Stimulated activated naive CD8-positive, alpha-beta T cell treated with anti-CD3 and anti-CD28 coated beads, Interleukin-15, amount 100 ng/mL, for 72 hours (primary cell): ENCODE measurements around the gene HRH3.

Experiments
- ATAC-seq: fragments of 150-1000 bp; cut with Tn5 transposase; 2 replicates; pipeline ENCODE4 v1.10.0; 2021; ENCODE audit warnings: mild to moderate bottlenecking, moderate library complexity
- DNase-seq, 2 donors: peaks; one replicate each; pipeline ENCODE4 v3.0.0; 2021 to 2022
- H3K27ac Mint-ChIP-seq, 2 donors: one replicate each; pipeline ENCODE4 v1.8.0; 2022; ENCODE audit warnings: mild to moderate bottlenecking in 2 of 2, mixed read lengths in 2 of 2, moderate library complexity in 2 of 2
- H3K27me3 Mint-ChIP-seq: one replicate; pipeline ENCODE4 v1.8.0; 2022; ENCODE audit warnings: mixed read lengths
- H3K4me1 Mint-ChIP-seq: one replicate; pipeline ENCODE4 v1.8.0; 2022; ENCODE audit warnings: mild to moderate bottlenecking, mixed read lengths
- H3K4me3 Mint-ChIP-seq, 2 donors: one replicate each; pipeline ENCODE4 v1.8.0; 2022; ENCODE audit warnings: mild to moderate bottlenecking in 2 of 2, mixed read lengths in 2 of 2, moderate library complexity in 1 of 2
- H3K9me3 Mint-ChIP-seq, 2 donors: one replicate each; pipeline ENCODE4 v1.8.0; 2022; ENCODE audit warnings: mixed read lengths in 2 of 2

The HRH3 gene

DNA sequence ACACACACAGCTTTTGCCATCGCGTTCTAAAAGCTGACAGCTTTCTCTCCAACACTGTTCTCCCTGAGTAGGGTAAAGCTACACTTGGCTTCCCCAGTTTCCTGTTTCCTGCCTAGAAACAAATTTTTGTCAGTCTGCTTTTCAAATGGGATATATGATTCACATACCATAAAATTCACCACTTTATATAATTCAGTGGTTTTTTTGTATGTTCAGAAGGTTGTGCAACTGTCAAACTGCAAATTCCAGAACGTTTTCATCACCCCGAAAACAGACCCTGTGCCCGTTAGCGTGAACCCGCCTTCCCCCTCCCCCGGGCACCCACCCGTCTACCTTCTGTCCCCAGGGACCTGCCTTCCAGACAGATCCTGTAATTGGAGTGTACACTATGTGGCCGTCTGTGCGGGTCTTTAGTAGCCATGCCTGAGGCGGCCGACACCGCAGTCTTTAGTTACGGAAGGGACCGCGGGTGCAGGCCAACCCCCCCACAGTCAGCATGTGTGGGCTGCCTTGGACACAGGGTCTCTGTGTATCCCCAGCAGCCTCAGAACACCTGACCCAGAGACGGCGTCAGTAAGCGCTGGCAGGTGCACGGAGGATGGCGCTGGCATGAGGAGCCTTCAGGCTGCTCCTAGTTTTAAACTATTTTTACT is 16.6 kb downstream of the HRH3 start:
- ATAC-seq (no peak), DNase-seq (no peak)
- H3K27me3 Mint-ChIP-seq, result no peaks in the 10 kb centered on the region
- no peaks in the 10 kb centered on the region for H3K9me3 Mint-ChIP-seq
- peak overlapping the region; percentile 15 to 53 for H3K27ac Mint-ChIP-seq
- no peaks in the 10 kb centered on the region for H3K4me1 Mint-ChIP-seq
- no peak overlapping the region for H3K4me3 Mint-ChIP-seq

DNA sequence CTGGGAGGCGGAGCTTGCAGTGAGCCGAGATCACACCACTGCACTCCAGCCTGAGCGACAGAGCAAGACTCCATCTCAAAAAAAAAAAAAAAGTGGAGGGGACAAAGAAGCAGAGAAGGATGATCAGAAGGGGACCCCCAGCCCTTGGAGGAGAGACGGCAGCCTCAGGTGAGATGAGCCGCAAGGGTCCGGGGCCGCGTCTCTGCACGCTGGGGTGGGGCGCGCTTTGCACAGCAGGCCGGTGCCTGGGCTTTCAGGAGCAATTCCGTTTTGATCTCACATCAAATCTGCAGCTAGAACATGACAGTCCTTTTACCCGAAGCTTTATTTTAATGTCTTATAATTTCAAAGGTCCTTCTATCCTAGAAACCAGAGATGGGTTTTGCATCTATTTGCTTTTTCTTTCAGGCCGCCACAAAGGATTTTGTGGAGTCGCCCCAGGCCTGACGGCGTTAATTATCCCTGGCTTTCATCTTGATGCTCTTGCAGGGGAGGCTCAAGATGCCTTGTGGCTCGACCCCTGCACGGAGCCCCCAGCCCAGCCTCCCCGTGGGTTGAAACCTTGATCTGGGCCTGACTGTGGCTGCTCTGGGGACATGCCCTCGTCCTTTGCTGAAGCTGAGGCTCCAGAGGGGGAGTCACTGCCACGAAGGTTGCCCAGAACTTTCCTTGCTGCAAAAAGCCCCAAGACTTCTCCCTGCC is 17.3 kb downstream of the HRH3 start:
- H3K4me3 Mint-ChIP-seq, result no peak overlapping the region
- no peaks in the 10 kb centered on the region for H3K9me3 Mint-ChIP-seq
- no peaks in the 10 kb centered on the region for H3K27me3 Mint-ChIP-seq
- no peak overlapping the region for H3K27ac Mint-ChIP-seq
- DNase-seq, result no peak
- no peak for ATAC-seq
- no peaks in the 10 kb centered on the region for H3K4me1 Mint-ChIP-seq

DNA sequence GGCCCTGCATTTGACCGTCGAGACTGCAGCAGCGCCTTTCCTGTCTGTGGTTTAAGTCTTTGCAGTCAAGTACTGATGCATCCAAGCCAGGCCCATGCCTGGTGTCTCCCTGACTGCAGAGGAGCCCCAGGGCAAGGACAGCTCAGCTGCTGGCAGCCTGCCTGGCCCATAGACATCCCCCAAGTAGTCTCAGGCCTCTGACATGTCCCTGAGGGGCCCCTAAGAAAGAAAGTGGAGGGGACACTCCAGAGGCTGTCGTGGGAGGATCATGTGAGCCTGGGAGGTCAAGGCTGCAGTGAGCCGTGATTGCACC is 18.0 kb downstream of the HRH3 start:
- ATAC-seq, result no peak
- no peak for DNase-seq
- H3K27ac Mint-ChIP-seq, result no peak overlapping the region
- H3K4me1 Mint-ChIP-seq, result no peaks in the 10 kb centered on the region
- no peak overlapping the region for H3K4me3 Mint-ChIP-seq
- H3K9me3 Mint-ChIP-seq, result no peaks in the 10 kb centered on the region
- no peaks in the 10 kb centered on the region for H3K27me3 Mint-ChIP-seq

DNA sequence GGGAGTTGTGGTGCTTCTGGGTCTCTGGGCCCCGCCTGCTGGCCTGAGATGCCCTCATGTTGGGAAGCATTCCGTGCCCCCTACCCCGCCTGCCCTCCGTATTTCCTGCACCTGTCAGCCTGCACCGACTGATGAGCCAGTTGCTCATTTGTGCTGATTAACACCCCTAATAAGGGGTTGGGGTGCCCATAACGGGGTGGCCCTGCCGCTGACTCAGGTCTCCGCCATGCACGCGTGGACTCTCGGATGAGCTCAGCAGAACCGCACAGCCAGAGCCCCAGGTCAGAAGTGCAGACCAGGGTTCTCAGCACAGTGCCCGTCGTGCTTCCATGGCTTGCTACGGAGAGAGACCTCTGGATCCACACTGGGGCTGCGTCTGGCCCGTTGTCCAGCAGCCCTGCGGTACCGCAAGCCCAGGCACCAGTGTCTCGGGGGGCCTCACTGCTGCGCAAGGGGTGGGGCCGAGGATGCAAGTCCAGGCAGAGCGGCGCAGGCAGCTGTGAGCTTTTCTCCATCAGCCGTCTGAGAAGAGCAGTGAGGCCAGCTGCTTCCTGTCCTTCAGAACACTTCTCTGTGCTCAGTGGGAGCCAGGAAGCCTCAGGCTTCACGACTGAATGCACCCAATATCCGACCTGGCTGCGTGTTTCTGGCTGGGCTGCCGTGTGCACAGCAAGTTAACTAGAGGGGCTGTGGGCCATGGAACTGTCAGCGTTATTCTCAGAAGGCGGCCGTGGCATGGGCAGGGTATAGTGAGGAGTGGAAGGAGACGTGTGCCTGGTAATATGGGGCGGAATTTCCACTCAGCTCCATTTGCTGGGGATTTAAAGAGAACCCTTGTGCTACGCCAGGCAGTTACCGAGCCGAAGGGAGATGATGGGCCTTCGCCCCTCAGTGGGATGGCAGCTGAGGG is 18.6 kb downstream of the HRH3 start:
- Mint-ChIP-seq H3K9me3 (no peaks in the 10 kb centered on the region), H3K4me1 (no peaks in the 10 kb centered on the region), H3K27me3 (no peaks in the 10 kb centered on the region), H3K4me3 (no peak overlapping the region), H3K27ac (no peak overlapping the region)
- DNase-seq, result no peak
- no peak for ATAC-seq

DNA sequence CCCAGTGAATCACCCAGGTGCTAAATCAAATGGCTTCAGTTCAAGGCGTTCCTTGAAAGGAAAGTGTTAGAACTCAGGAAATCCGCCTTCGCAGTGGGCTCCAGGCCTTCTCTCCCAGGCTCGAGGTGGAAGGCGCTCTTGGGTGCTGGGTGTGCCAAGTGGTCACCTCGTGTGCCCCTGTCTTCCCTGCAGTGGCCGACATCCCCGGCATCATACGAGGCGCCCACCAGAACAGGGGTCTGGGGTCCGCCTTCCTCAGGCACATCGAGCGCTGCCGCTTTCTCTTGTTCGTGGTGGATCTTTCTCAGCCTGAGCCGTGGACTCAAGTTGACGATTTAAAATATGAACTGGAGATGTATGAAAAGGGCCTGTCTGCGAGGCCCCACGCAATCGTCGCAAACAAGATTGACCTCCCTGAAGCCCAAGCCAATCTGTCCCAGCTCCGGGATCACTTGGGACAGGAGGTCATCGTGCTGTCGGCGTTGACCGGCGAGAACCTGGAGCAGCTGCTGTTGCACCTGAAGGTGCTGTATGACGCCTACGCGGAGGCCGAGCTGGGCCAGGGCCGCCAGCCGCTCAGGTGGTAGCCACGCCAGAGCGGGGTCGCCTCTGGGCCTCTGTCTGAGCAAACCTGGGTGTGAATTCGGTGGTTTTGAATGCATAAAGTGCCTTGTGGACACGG is 19.4 kb downstream of the HRH3 start:
- H3K27ac Mint-ChIP-seq, result no peak overlapping the region
- H3K27me3 Mint-ChIP-seq, result no peaks in the 10 kb centered on the region
- H3K4me1 Mint-ChIP-seq, result peaks cover 3% of the 10 kb centered on the region
- H3K9me3 Mint-ChIP-seq, result no peaks in the 10 kb centered on the region
- ATAC-seq (no peak), DNase-seq (no peak)
- no peak overlapping the region for H3K4me3 Mint-ChIP-seq

DNA sequence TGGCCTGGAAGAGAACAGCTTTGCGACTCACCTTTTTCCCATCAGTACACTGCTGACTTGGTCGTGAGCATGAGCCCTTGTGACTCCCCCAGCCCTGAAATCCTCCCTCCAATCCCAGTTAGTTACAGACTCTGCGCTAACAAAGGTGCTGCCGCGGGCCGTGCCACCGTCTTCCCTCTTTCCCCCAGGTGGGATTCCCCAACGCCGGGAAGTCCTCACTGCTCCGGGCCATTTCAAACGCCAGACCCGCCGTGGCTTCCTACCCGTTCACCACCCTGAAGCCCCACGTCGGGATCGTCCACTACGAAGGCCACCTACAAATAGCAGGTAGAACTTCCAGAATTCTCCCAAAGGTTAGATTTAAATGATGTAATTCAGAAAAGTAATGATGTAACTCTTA is 21.1 kb downstream of the HRH3 start:
- DNase-seq (no peak), ATAC-seq (no peak)
- Mint-ChIP-seq H3K9me3 (no peaks in the 10 kb centered on the region), H3K4me1 (peaks cover 20% of the 10 kb centered on the region), H3K4me3 (no peak overlapping the region), H3K27me3 (no peaks in the 10 kb centered on the region), H3K27ac (no peak overlapping the region)

DNA sequence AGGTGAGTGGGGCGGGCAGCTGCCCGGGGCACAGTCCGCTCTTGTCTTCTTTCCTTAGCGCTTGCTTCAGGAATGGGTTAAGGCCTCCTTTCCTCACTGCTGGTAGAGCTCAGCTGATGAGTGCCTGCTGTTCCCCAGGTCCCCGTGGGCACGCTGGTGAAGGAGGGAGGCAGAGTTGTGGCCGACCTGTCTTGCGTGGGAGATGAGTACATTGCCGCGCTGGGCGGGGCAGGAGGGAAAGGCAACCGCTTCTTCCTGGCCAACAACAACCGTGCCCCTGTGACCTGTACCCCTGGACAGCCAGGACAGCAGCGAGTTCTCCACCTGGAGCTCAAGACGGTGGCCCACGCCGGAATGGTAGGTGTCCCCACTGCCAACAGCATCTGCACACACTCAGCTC is 21.6 kb downstream of the HRH3 start:
- ATAC-seq, result no peak
- no peaks in the 10 kb centered on the region for H3K27me3 Mint-ChIP-seq
- no peak for DNase-seq
- no peak overlapping the region for H3K4me3 Mint-ChIP-seq
- H3K4me1 Mint-ChIP-seq, result peaks cover 23% of the 10 kb centered on the region
- H3K9me3 Mint-ChIP-seq, result no peaks in the 10 kb centered on the region
- H3K27ac Mint-ChIP-seq, result peak overlapping the region in 1 of 2 donors; percentile 59

DNA sequence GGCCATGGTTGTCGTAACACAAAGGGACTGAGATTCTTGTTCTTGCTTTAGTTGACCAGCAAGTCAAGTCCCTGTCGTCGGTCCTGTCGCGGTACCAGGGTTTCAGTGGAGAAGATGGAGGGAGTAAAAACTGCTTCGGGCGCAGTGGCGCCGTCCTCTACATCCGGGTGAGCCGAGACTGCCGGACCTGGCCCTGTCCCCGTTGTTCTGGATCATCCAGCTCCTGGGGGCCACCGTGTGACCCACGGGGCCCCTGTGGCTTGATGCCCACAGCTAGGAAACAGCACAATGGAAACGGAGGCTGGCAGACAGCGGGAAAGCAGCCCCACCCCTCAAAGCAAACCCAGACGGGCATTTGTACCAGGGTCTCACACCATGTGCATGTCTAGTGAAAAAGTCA is 22.3 kb downstream of the HRH3 start:
- Mint-ChIP-seq H3K27me3 (no peaks in the 10 kb centered on the region), H3K4me1 (peaks cover 30% of the 10 kb centered on the region), H3K4me3 (no peak overlapping the region), H3K9me3 (no peaks in the 10 kb centered on the region), H3K27ac (peak overlapping the region in 1 of 2 donors; percentile 71)
- no peak for ATAC-seq
- no peak for DNase-seq

DNA sequence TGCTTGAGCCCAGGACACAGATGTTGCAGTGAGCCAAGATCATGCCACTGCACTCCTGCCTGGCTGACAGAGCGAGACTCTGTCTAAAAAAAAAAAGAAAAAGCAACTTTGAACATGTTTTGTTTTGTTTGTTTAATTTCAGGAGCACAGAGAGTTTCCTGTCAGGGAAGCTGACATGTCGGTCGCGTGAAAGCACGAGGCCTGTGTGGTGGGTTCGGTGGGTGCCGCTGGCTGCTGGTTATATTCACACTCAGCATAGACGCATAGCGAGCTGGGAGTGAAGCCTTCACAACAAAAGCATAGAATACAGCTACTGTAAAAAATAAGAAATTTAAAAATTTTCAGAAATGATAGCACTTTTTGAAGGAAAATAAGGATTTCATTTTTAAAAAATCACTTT is 22.8 kb downstream of the HRH3 start:
- no peaks in the 10 kb centered on the region for H3K9me3 Mint-ChIP-seq
- ATAC-seq (no peak), DNase-seq (no peak)
- H3K4me3 Mint-ChIP-seq, result no peak overlapping the region
- no peak overlapping the region for H3K27ac Mint-ChIP-seq
- peaks cover 31% of the 10 kb centered on the region for H3K4me1 Mint-ChIP-seq
- H3K27me3 Mint-ChIP-seq, result no peaks in the 10 kb centered on the region

DNA sequence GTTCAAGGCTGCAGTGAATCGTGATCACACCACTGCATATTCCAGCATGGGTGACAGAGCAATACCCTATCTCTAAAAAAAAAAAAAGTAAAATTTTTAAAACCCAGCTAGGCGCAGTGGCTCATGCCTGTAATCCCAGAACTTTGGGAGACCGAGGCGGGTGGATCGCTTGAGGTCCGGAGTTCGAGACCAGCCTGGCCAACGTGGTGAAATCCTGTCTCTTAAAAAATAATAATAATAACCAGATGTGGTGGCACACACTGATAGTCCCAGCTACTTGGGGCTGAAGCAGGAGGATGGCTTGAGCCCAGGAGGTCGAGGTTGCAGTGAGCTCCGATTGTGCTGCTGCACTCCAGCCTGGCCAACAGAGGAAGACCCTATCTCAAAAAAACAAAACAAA is 23.8 kb downstream of the HRH3 start:
- Mint-ChIP-seq H3K27ac (no peak overlapping the region), H3K4me3 (no peak overlapping the region), H3K27me3 (no peaks in the 10 kb centered on the region), H3K4me1 (peaks cover 34% of the 10 kb centered on the region), H3K9me3 (no peaks in the 10 kb centered on the region)
- DNase-seq (no peak), ATAC-seq (no peak)

DNA sequence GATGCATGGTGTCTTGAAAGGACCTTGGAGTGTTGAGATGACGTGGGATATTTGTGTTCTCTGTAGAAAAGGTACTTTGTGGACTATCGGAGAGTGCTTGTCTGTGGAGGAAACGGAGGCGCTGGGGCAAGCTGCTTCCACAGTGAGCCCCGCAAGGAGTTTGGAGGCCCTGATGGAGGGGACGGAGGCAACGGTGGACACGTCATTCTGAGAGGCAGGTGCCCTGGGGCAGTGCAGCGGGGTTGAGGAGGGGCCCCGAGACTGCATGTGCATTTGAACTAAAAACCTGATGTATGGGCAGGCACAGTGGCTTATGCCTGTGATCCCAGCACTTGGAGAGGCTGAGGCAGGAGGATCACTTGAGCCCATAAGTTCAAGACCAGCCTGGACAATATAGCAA is 24.3 kb downstream of the HRH3 start:
- Mint-ChIP-seq H3K27me3 (no peaks in the 10 kb centered on the region), H3K4me3 (no peak overlapping the region), H3K4me1 (peaks cover 36% of the 10 kb centered on the region), H3K27ac (peak overlapping the region in 1 of 2 donors; percentile 48), H3K9me3 (no peaks in the 10 kb centered on the region)
- ATAC-seq, result no peak
- no peak for DNase-seq

DNA sequence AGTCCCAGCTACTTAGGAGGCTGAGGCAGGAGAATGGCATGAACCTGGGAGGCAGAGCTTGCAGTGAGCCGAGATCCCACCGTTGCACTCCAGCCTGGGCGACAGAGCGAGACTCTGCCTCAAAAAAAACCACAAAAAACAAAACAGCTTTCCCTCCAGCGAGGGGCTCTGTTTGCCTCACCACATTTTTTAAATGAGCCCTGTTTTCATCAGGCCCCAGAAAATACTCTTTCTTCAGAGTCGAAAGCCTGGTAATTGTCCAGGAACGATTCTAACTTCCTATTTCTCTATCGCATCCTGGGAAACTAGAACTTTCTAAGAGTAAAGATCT is 25.0 kb downstream of the HRH3 start:
- H3K9me3 Mint-ChIP-seq, result no peaks in the 10 kb centered on the region
- ATAC-seq, result no peak
- no peak for DNase-seq
- H3K4me3 Mint-ChIP-seq, result peak overlapping the region in 1 of 2 donors; percentile 58
- H3K4me1 Mint-ChIP-seq, result peaks cover 39% of the 10 kb centered on the region
- peak overlapping the region in 1 of 2 donors; percentile 57 for H3K27ac Mint-ChIP-seq
- no peaks in the 10 kb centered on the region for H3K27me3 Mint-ChIP-seq

DNA sequence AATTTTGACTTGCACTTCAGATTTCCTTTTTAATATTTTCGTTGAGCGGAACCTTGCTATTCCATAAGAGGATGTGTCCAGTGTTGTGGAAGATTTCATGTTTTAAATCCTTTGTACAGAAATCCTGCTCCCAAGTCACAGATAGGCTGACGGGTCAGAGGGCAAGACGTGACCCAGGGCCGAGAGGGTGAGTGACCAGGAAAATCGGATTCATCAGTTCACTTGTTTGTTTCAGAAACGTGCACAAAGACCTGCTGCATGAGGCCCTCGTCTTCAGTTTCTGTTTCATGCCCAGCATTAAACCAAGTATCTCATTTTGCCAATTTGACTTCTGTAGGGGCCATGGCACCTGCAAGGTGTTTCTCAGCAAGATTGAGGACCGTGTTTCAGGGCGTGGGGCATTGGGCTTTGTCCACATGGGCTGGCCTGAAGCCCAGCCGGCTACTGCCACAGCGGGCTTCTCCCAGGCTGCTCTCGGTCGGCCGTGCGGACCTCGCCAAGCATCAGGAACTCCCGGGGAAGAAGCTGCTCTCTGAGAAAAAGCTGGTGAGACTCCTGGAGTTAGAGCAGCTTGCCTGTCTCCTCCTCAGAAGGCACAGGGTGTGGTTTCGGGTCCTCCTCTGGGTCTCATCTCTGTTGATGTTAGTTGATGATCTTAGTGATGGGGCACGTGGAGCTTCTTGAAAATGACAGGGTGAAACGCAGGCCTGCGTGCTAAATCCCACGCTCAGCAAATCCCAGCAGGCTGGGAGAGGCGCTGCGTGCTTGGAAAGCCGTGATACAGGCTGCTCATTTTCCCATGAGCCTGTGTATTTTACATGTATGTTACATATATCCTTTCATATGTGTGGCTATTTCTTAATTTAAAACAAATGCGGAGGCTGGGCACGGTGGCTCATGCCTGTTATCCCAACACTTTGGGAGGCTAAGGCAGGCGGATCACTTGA is 26.7 kb downstream of the HRH3 start:
- DNase-seq (no peak), ATAC-seq (no peak)
- Mint-ChIP-seq H3K4me1 (peaks cover 42% of the 10 kb centered on the region), H3K27me3 (no peaks in the 10 kb centered on the region), H3K9me3 (no peaks in the 10 kb centered on the region), H3K4me3 (no peak overlapping the region), H3K27ac (no peak overlapping the region)

DNA sequence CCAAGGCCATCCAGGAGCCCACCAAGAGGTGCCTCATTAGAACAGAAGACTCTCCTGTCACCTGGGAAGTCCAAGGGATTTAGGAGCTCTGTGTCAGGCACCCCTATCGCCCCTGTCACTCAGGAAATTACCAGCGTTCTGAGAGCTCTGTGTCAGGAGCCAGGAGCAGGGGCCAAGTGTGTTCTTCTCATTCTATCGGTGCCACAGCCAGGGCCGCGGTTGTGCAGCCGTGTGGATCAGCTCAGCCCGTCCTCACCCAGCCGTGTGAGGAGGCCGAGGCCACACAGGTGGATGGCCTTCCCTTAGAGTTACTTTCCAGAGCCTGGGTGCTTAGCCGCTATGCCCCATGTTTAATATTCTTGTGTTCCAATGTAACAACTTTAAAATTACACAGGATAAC is 27.4 kb downstream of the HRH3 start:
- Mint-ChIP-seq H3K27ac (no peak overlapping the region), H3K4me3 (no peak overlapping the region), H3K4me1 (peaks cover 42% of the 10 kb centered on the region), H3K27me3 (no peaks in the 10 kb centered on the region), H3K9me3 (no peaks in the 10 kb centered on the region)
- DNase-seq (no peak), ATAC-seq (no peak)
